IMR-90 (cell line): ENCODE measurements around the gene DMAP1. TPM values are rescaled to one million over a fixed set of nuclear protein-coding genes. Genes with fewer than 3 reads are reported as not detected.
"Not testable (repeated sequence)": the region's sequence is repeated elsewhere in the genome, so short reads cannot be mapped to it uniquely, and the experiment has no call there.

Experiments used
- ATAC-seq: fragments of 200-7000 bp; cut with Tn5 transposase; 2 replicates; pipeline ENCODE4 v1.9.1; 2020; ENCODE audit warnings: low read depth, mild to moderate bottlenecking, moderate library complexity
- BruUV-seq: library from RNA; stranded (reverse); fragments of 400-500 nt; replicated peaks from 2 replicates; lab custom pipeline; 2021; lab: Mats Ljungman, UMichigan
- CTCF ChIA-PET: fragments of 300-600 bp; formaldehyde crosslinking; extraction: SDS; loops from one replicate; lab custom pipeline; 2021; ENCODE audit warnings: antibody characterized with exemption; lab: Yijun Ruan, JAX
- POLR2A ChIA-PET: fragments of 300-600 bp; sonication (Branson Sonifier 250); formaldehyde crosslinking; loops from one replicate; lab custom pipeline; 2022; ENCODE audit warnings: antibody characterized with exemption; ENCODE audit not compliant: unreplicated experiment; lab: Charles Lee
- DNase-seq: peaks from one replicate; pipeline ENCODE4 v3.0.0; 2013
- H2AFZ ChIP-seq: replicated peaks from 2 replicates; pipeline ENCODE3; 2013; ENCODE audit warnings: low read length, mild to moderate bottlenecking; ENCODE audit not compliant: poor library complexity
- H2AK5ac ChIP-seq: 2 replicates; pipeline ENCODE4 v1.6.1; 2013; ENCODE audit warnings: low read depth, low read length, inconsistent platforms
- H2AK9ac ChIP-seq: replicated peaks from 2 replicates; pipeline ENCODE3; 2013; ENCODE audit warnings: mild to moderate bottlenecking, low read depth, low read length, moderate library complexity; ENCODE audit not compliant: poor library complexity
- H2BK120ac ChIP-seq: 2 replicates; pipeline ENCODE4 v1.6.1; 2013; ENCODE audit warnings: low read depth, low read length, inconsistent platforms
- H2BK15ac ChIP-seq: 3 replicates; pipeline ENCODE4 v1.6.1; 2013; ENCODE audit warnings: low read depth, low read length, inconsistent platforms
- H2BK20ac ChIP-seq: 2 replicates; pipeline ENCODE4 v1.6.1; 2013; ENCODE audit warnings: low read depth, mild to moderate bottlenecking, inconsistent platforms, low read length, moderate library complexity
- H2BK5ac ChIP-seq: 2 replicates; pipeline ENCODE4 v1.6.1; 2013; ENCODE audit warnings: mild to moderate bottlenecking, low read depth, low read length, inconsistent platforms; ENCODE audit not compliant: poor library complexity, severe bottlenecking
- H3K14ac ChIP-seq: replicated peaks from 2 replicates; pipeline ENCODE4 v1.6.1; 2013; ENCODE audit warnings: low read depth, low read length, inconsistent platforms
- H3K18ac ChIP-seq: 2 replicates; pipeline ENCODE4 v1.6.1; 2013; ENCODE audit warnings: low read depth, low read length, control low read depth
- H3K23ac ChIP-seq: 2 replicates; pipeline ENCODE4 v1.6.1; 2013; ENCODE audit warnings: low read depth, low read length, inconsistent platforms
- H3K27ac ChIP-seq: 2 replicates; pipeline ENCODE4 v1.5.1; 2013; ENCODE audit warnings: mild to moderate bottlenecking, control low read depth, low read length; ENCODE audit not compliant: insufficient read depth
- H3K27me3 ChIP-seq: 2 replicates; pipeline ENCODE4 v1.6.1; 2013; ENCODE audit warnings: low read length; ENCODE audit not compliant: control insufficient read depth, insufficient read depth
- H3K36me3 ChIP-seq: 2 replicates; pipeline ENCODE4 v1.6.1; 2013; ENCODE audit warnings: low read length, mixed read lengths; ENCODE audit not compliant: control insufficient read depth, insufficient read depth
- H3K4ac ChIP-seq: 2 replicates; pipeline ENCODE4 v1.6.1; 2013; ENCODE audit warnings: low read depth, low read length, inconsistent platforms
- H3K4me1 ChIP-seq: 2 replicates; pipeline ENCODE4 v1.6.1; 2013; ENCODE audit warnings: low read length, mixed read lengths; ENCODE audit not compliant: control insufficient read depth, insufficient read depth
- H3K4me2 ChIP-seq: 2 replicates; pipeline ENCODE4 v1.6.1; 2013; ENCODE audit warnings: low read depth, mild to moderate bottlenecking, control low read depth, low read length, moderate library complexity
- H3K4me3 ChIP-seq: 2 replicates; pipeline ENCODE4 v1.5.1; 2013; ENCODE audit warnings: low read depth, mild to moderate bottlenecking, control low read depth, low read length, moderate library complexity; ENCODE audit not compliant: insufficient read depth
- H3K56ac ChIP-seq: 2 replicates; pipeline ENCODE4 v1.6.1; 2013; ENCODE audit warnings: low read length, inconsistent platforms; ENCODE audit not compliant: insufficient read depth; ENCODE audit errors: extremely low read depth
- H3K79me1 ChIP-seq, 2 experiments: 2 replicates each; pipeline ENCODE4 v1.6.1; 2013; ENCODE audit warnings: low read length in 2 of 2, inconsistent platforms in 1 of 2, low read depth in 1 of 2
- H3K9ac ChIP-seq: 2 replicates; pipeline ENCODE4 v1.6.1; 2013; ENCODE audit warnings: low read depth, low read length, control low read depth
- H3K9me1 ChIP-seq: 2 replicates; pipeline ENCODE4 v1.6.1; 2013; ENCODE audit warnings: low read length, inconsistent platforms; ENCODE audit not compliant: insufficient read depth
- H3K9me3 ChIP-seq: 2 replicates; pipeline ENCODE4 v1.6.1; 2013; ENCODE audit warnings: low read length; ENCODE audit not compliant: control insufficient read depth, insufficient read depth
- H4K20me1 ChIP-seq: 2 replicates; pipeline ENCODE4 v1.6.1; 2013; ENCODE audit warnings: low read length, inconsistent platforms; ENCODE audit not compliant: insufficient read depth
- H4K5ac ChIP-seq: 2 replicates; pipeline ENCODE4 v1.6.1; 2013; ENCODE audit warnings: mild to moderate bottlenecking, low read depth, low read length, control low read depth
- H4K8ac ChIP-seq, 2 experiments: 2 replicates each; pipeline ENCODE4 v1.6.1; 2013; ENCODE audit warnings: low read depth in 2 of 2, low read length in 2 of 2, control low read depth in 1 of 2, inconsistent platforms in 1 of 2
- H4K91ac ChIP-seq: 2 replicates; pipeline ENCODE4 v1.6.1; 2013; ENCODE audit warnings: low read depth, low read length, inconsistent platforms; ENCODE audit not compliant: insufficient read depth
- WGBS, 2 experiments: methylation state at CpG; one replicate each; pipeline versions ENCODE4 v1.1.5 to v1.1.7; 2013; ENCODE audit warnings: missing lambda C conversion rate in 2 of 2; ENCODE audit not compliant: insufficient read length in 1 of 2; ENCODE audit errors: extremely low coverage in 2 of 2; 5-methylcytosine and 5-hydroxymethylcytosine counted together
- dilution Hi-C: fragments of 300-500 bp; cut with HindIII; formaldehyde crosslinking; loops from one replicate; pipeline ENCODE4 v1.14.3; 2018; ENCODE audit warnings: low sequenced_read_pairs; ENCODE audit not compliant: unreplicated experiment
- in situ Hi-C: fragments of 300-500 bp; cut with MboI; formaldehyde crosslinking; loops from 3 replicates; pipeline ENCODE4 v1.14.3; 2019; ENCODE audit warnings: low sequenced_read_pairs, inconsistent platforms, mixed read lengths
- intact Hi-C: fragments of 100-400 bp; cut with micrococcal nuclease; formaldehyde crosslinking; loops from 2 replicates; pipeline ENCODE4 v1.10.0; 2022
- polyA plus RNA-seq, 3 experiments: library from polyadenylated mRNA; depleted of rRNA; stranded (reverse); fragments of >200 nt; gene quantifications; 2 replicates each; pipeline ENCODE4 v1.2.3, GENCODE V29; 2012; ENCODE audit warnings: low replicate concordance in 1 of 3
- total RNA-seq: library from RNA; depleted of rRNA; stranded (reverse); fragments of >200 nt; gene quantifications from 2 replicates; pipeline ENCODE4 v1.2.3, GENCODE V29; 2012

Gene DMAP1
- total and polyA plus RNA-seq, 2 of the 4 experiments (the other 2 are of a cell fraction): 22.2 to 34.3 TPM

GRCh38 chr1:44206545-44206944 is 6.7 kb upstream of the DMAP1 start:
- CTCF ChIA-PET, H4K20me1 ChIP-seq, H3K14ac ChIP-seq, BruUV-seq, H3K9ac ChIP-seq, H4K8ac ChIP-seq, H2BK120ac ChIP-seq, in situ Hi-C loops, H3K36me3 ChIP-seq, H3K56ac ChIP-seq, H3K79me1 ChIP-seq, ATAC-seq, H3K4me1 ChIP-seq, H4K91ac ChIP-seq, H2AK5ac ChIP-seq, H2AFZ ChIP-seq, H3K18ac ChIP-seq, H2BK20ac ChIP-seq, H3K9me1 ChIP-seq, dilution Hi-C loops, DNase-seq, H3K27ac ChIP-seq, H3K23ac ChIP-seq, H3K9me3 ChIP-seq, H3K4me3 ChIP-seq, H4K5ac ChIP-seq, intact Hi-C loops, H2BK5ac ChIP-seq, H3K4ac ChIP-seq, H2AK9ac ChIP-seq, H3K27me3 ChIP-seq, H2BK15ac ChIP-seq, H3K4me2 ChIP-seq, POLR2A ChIA-PET: not testable (repeated sequence)
- no CpG with 5 or more reads among the region's 5 CpGs for WGBS, 2 experiments
